Trophoblast cell (in vitro differentiated cells and primary cell): ENCODE measurements around the gene OR8A1.

ENCODE experiments used
- DNase-seq, 2 donors: peaks; one replicate each; pipeline ENCODE4 v3.0.0-alpha.2; 2016
- H2AFZ ChIP-seq: 2 replicates; pipeline ENCODE4 v1.6.1; 2013; ENCODE audit warnings: low read length, moderate library complexity, mild to moderate bottlenecking; ENCODE audit not compliant: insufficient read depth, poor library complexity
- H2AK5ac ChIP-seq: 2 replicates; pipeline ENCODE4 v1.6.1; 2013; ENCODE audit warnings: mild to moderate bottlenecking, low read length
- H2BK120ac ChIP-seq: 2 replicates; pipeline ENCODE4 v1.6.1; 2013; ENCODE audit warnings: low read length, mild to moderate bottlenecking, moderate library complexity; ENCODE audit not compliant: insufficient read depth, poor library complexity
- H2BK12ac ChIP-seq: 2 replicates; pipeline ENCODE4 v1.6.1; 2013; ENCODE audit warnings: mild to moderate bottlenecking, low read length, moderate library complexity
- H2BK5ac ChIP-seq: 2 replicates; pipeline ENCODE4 v1.6.1; 2013; ENCODE audit warnings: low read length, low read depth, moderate library complexity, mild to moderate bottlenecking; ENCODE audit not compliant: poor library complexity
- H3K14ac ChIP-seq: 2 replicates; pipeline ENCODE4 v1.6.1; 2013; ENCODE audit warnings: mild to moderate bottlenecking, low read length
- H3K18ac ChIP-seq: 2 replicates; pipeline ENCODE4 v1.6.1; 2013; ENCODE audit warnings: mild to moderate bottlenecking, low read length
- H3K23ac ChIP-seq: 2 replicates; pipeline ENCODE4 v1.6.1; 2013; ENCODE audit warnings: low read length
- H3K27ac ChIP-seq: 2 replicates; pipeline ENCODE4 v1.5.1; 2013; ENCODE audit warnings: low read depth, mild to moderate bottlenecking, inconsistent platforms, low read length, moderate library complexity
- H3K27me3 ChIP-seq: 2 replicates; pipeline ENCODE4 v1.6.1; 2013; ENCODE audit warnings: inconsistent platforms, mild to moderate bottlenecking, low read length, moderate library complexity; ENCODE audit not compliant: insufficient read depth
- H3K36me3 ChIP-seq, 2 experiments: 1 replicate in 1 of 2; 2 replicates in 1 of 2; pipeline ENCODE4 v1.6.1; 2013; ENCODE audit warnings: low read length in 2 of 2, mild to moderate bottlenecking in 2 of 2, moderate library complexity in 1 of 2; ENCODE audit not compliant: insufficient read depth in 2 of 2, control insufficient read depth in 1 of 2
- H3K4ac ChIP-seq: 2 replicates; pipeline ENCODE4 v1.6.1; 2013; ENCODE audit warnings: low read depth, mild to moderate bottlenecking, low read length, moderate library complexity
- H3K4me1 ChIP-seq, 2 experiments: 1 replicate in 1 of 2; 2 replicates in 1 of 2; pipeline ENCODE4 v1.6.1; 2013; ENCODE audit warnings: low read length in 2 of 2, mild to moderate bottlenecking in 2 of 2, moderate library complexity in 1 of 2; ENCODE audit not compliant: insufficient read depth in 2 of 2, control insufficient read depth in 1 of 2
- H3K4me2 ChIP-seq: 2 replicates; pipeline ENCODE4 v1.6.1; 2013; ENCODE audit warnings: inconsistent platforms, mild to moderate bottlenecking, low read length, moderate library complexity
- H3K4me3 ChIP-seq: 2 replicates; pipeline ENCODE4 v1.5.1; 2013; ENCODE audit warnings: mild to moderate bottlenecking, low read depth, low read length, inconsistent platforms
- H3K79me1 ChIP-seq: one replicate; pipeline ENCODE4 v1.6.1; 2013; ENCODE audit warnings: low read length
- H3K79me2 ChIP-seq: 2 replicates; pipeline ENCODE4 v1.6.1; 2013; ENCODE audit warnings: low read length, mild to moderate bottlenecking; ENCODE audit not compliant: control insufficient read depth, insufficient read depth, poor library complexity
- H3K9ac ChIP-seq: 2 replicates; pipeline ENCODE4 v1.6.1; 2013; ENCODE audit warnings: mild to moderate bottlenecking, low read length
- H3K9me3 ChIP-seq: 2 replicates; pipeline ENCODE4 v1.6.1; 2013; ENCODE audit warnings: low read depth, mild to moderate bottlenecking, control low read depth, inconsistent platforms, low read length; ENCODE audit not compliant: insufficient read depth
- H4K12ac ChIP-seq: 2 replicates; pipeline ENCODE4 v1.6.1; 2013; ENCODE audit warnings: low read depth, mild to moderate bottlenecking, low read length, moderate library complexity
- H4K8ac ChIP-seq: 2 replicates; pipeline ENCODE4 v1.6.1; 2013; ENCODE audit warnings: low read depth, mild to moderate bottlenecking, low read length, moderate library complexity
- H4K91ac ChIP-seq: one replicate; pipeline ENCODE4 v1.6.1; 2013; ENCODE audit warnings: low read depth, mild to moderate bottlenecking, low read length, moderate library complexity
- WGBS: extraction: QIAGEN DNeasy Blood & Tissue Kit; methylation state at CpG from one replicate; pipeline ENCODE4 v1.1.7; 2013; ENCODE audit warnings: missing lambda C conversion rate; ENCODE audit not compliant: insufficient read length, insufficient coverage; ENCODE audit errors: extremely low coverage; 5-methylcytosine and 5-hydroxymethylcytosine counted together

Gene OR8A1

GRCh38 chr11:124581817-124582216 is 12.0 kb downstream of the OR8A1 start:
- H4K12ac ChIP-seq = no peak overlapping the region
- no peak overlapping the region for H3K14ac ChIP-seq
- no peak overlapping the region for H2AK5ac ChIP-seq
- no peak overlapping the region for H3K18ac ChIP-seq
- no peak overlapping the region for H4K8ac ChIP-seq
- H2BK120ac ChIP-seq = no peak overlapping the region
- H3K4me2 ChIP-seq = no peak overlapping the region
- H3K9me3 ChIP-seq = no peaks in the 10 kb centered on the region
- H3K4me3 ChIP-seq = no peak overlapping the region
- no CpG with 5 or more reads among the region's 6 CpGs for WGBS
- no peaks in the 10 kb centered on the region for H3K79me1 ChIP-seq
- no peak overlapping the region for H2BK5ac ChIP-seq
- no peaks in the 10 kb centered on the region for H3K36me3 ChIP-seq
- no peak overlapping the region for H2AFZ ChIP-seq
- no peak overlapping the region for H4K91ac ChIP-seq
- no peak overlapping the region for H3K27ac ChIP-seq
- no peaks in the 10 kb centered on the region for H3K4me1 ChIP-seq
- no peak overlapping the region for H2BK12ac ChIP-seq
- H3K4ac ChIP-seq = no peak overlapping the region
- H3K27me3 ChIP-seq = no peaks in the 10 kb centered on the region
- H3K23ac ChIP-seq = no peak overlapping the region
- DNase-seq = no peak
- H3K9ac ChIP-seq = no peak overlapping the region
- H3K79me2 ChIP-seq = no peaks in the 10 kb centered on the region

DNA sequence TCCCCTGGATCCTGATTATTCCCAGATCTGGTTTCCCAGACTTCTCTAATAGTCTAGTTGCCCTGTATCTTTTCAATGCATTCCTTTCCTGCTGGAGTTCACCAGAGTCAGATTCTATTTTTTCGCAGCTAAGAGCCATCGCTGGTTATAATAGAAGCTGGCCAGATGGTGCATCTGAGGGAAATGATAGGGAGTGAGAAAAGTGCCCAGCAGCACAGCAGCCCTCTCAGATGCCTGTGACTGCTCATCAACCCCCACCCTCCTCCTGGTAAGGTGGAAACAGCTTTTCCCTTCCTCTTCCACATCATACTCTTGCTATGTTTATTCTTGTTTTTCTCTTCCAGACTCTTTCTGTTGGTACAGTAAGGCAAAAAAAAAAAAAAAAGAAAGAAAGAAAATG is 12.8 kb downstream of the OR8A1 start:
- H2AK5ac ChIP-seq = no peak overlapping the region
- no peak overlapping the region for H3K4me2 ChIP-seq
- DNase-seq = no peak
- H3K4ac ChIP-seq = no peak overlapping the region
- no peak overlapping the region for H4K91ac ChIP-seq
- no peaks in the 10 kb centered on the region for H3K9me3 ChIP-seq
- H3K14ac ChIP-seq = no peak overlapping the region
- H4K12ac ChIP-seq = no peak overlapping the region
- no CpG with 5 or more reads among the region's 2 CpGs for WGBS
- H3K79me1 ChIP-seq = no peaks in the 10 kb centered on the region
- H2BK12ac ChIP-seq = no peak overlapping the region
- no peaks in the 10 kb centered on the region for H3K36me3 ChIP-seq
- no peak overlapping the region for H3K18ac ChIP-seq
- no peak overlapping the region for H3K23ac ChIP-seq
- no peak overlapping the region for H4K8ac ChIP-seq
- no peak overlapping the region for H2BK120ac ChIP-seq
- H2AFZ ChIP-seq = no peak overlapping the region
- H3K27ac ChIP-seq = no peak overlapping the region
- H2BK5ac ChIP-seq = no peak overlapping the region
- H3K4me3 ChIP-seq = no peak overlapping the region
- no peaks in the 10 kb centered on the region for H3K79me2 ChIP-seq
- no peaks in the 10 kb centered on the region for H3K27me3 ChIP-seq
- H3K9ac ChIP-seq = no peak overlapping the region
- H3K4me1 ChIP-seq = no peaks in the 10 kb centered on the region

- H2BK12ac ChIP-seq = no peak overlapping the region
- no peaks in the 10 kb centered on the region for H3K9me3 ChIP-seq
- no peak for DNase-seq
- H3K36me3 ChIP-seq = no peaks in the 10 kb centered on the region
- H2AK5ac ChIP-seq = no peak overlapping the region
- no peaks in the 10 kb centered on the region for H3K79me1 ChIP-seq
- no peaks in the 10 kb centered on the region for H3K4me1 ChIP-seq
- H2BK5ac ChIP-seq = no peak overlapping the region
- H4K91ac ChIP-seq = no peak overlapping the region
- H3K27me3 ChIP-seq = no peaks in the 10 kb centered on the region
- no peak overlapping the region for H3K4ac ChIP-seq
- H3K23ac ChIP-seq = no peak overlapping the region
- H4K8ac ChIP-seq = no peak overlapping the region
- H2AFZ ChIP-seq = no peak overlapping the region
- no peak overlapping the region for H3K4me2 ChIP-seq
- no peak overlapping the region for H4K12ac ChIP-seq
- H3K9ac ChIP-seq = no peak overlapping the region
- H3K79me2 ChIP-seq = no peaks in the 10 kb centered on the region
- H2BK120ac ChIP-seq = no peak overlapping the region
- H3K18ac ChIP-seq = no peak overlapping the region
- no CpG with 5 or more reads among the region's 8 CpGs for WGBS
- no peak overlapping the region for H3K4me3 ChIP-seq
- H3K14ac ChIP-seq = no peak overlapping the region
- H3K27ac ChIP-seq = no peak overlapping the region
These were observed 14.0 kb downstream of the OR8A1 start for GRCh38 chr11:124583781-124584180.

DNA sequence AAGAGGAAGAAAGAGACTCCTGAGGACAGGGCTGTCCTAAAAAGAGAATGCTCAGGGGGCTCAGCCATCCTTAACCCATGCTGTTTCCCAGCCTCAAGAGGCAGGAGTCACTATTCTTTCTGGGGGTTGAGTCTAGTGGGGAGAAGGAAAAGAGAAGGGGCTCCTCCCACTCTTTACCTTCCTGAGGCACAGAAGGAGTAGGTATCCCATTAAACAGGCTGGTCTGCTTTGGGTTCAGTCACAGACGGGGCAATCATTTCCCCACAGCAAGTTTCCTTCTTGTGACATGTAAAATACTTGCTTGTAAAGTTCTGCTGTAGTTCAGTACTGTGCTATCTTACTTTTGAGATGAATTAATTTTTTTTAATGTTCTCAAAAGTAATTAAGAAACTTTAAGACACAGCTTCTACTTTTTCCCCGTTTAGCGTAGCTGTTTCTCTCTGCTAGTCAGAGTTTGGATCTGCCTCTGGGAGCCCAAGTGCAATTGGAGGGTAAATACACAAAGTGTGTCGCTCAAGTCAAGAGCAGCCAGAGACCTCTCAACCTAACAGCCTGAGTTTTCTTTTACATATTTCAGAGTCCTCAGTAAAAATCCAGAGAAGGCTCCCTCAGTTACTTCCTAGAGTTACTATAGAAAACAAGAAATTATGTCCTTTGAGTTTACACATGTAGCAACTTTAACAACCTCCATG is 15.0 kb downstream of the OR8A1 start:
- no CpG with 5 or more reads among the region's 4 CpGs for WGBS
- Histone ChIP-seq H4K12ac (no peak overlapping the region), H3K23ac (no peak overlapping the region), H2AK5ac (no peak overlapping the region), H3K4ac (no peak overlapping the region), H3K27ac (no peak overlapping the region), H4K91ac (no peak overlapping the region), H2AFZ (no peak overlapping the region), H3K4me1 (no peaks in the 10 kb centered on the region), H3K27me3 (no peaks in the 10 kb centered on the region), H2BK5ac (no peak overlapping the region), H2BK12ac (no peak overlapping the region), H3K4me3 (no peak overlapping the region), H2BK120ac (no peak overlapping the region), H3K18ac (no peak overlapping the region), H3K36me3 (no peaks in the 10 kb centered on the region), H3K9me3 (no peaks in the 10 kb centered on the region), H3K14ac (no peak overlapping the region), H3K9ac (no peak overlapping the region), H3K79me2 (no peaks in the 10 kb centered on the region), H3K4me2 (no peak overlapping the region), H4K8ac (no peak overlapping the region), H3K79me1 (no peaks in the 10 kb centered on the region)
- DNase-seq = no peak
